Activated CD4-positive, alpha-beta T cell treated with anti-CD3 and anti-CD28 coated beads for 24 hours (primary cell): Measurements from ENCODE around the gene TMEM52B.

Experiments used
- DNase-seq, 2 donors: peaks; one replicate each; pipeline ENCODE4 v3.0.0-alpha.2; 2020; ENCODE audit warnings: low read depth in 2 of 2

Gene TMEM52B

DNA sequence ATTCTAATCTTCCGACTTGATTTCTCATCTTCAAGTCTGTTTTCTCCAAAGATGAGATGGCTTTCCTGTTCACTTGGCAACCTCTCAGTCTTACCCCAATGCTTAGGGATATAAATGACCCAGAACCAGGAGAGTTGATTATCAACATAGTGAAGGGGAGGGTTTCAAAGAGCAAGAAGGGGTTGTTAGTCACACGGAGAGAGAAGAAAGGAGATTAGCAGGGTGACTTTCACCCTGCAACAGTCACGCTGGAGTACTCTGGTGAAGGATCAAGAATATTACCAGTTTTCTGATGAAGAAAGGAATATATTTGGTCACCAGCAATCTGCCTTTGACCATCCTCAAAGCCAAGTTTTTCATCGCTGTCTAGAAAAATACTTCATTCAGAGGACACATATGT lies at the start of gene TMEM52B:
TMEM52B (plus strand) TSS at position 212 of the 400 bp plus-strand sequence. CDS start 543 bp downstream, outside the sequence.
- no peak for DNase-seq

GRCh38 chr12:10130042-10130441 lies 48.8 kb upstream of the TMEM52B start, which contains the start of gene CLEC7A:
TSS of gene CLEC7A (minus strand) at chr12:10130199. CDS start at chr12:10130082, 117 bp downstream.
- DNase-seq: no peak

DNA sequence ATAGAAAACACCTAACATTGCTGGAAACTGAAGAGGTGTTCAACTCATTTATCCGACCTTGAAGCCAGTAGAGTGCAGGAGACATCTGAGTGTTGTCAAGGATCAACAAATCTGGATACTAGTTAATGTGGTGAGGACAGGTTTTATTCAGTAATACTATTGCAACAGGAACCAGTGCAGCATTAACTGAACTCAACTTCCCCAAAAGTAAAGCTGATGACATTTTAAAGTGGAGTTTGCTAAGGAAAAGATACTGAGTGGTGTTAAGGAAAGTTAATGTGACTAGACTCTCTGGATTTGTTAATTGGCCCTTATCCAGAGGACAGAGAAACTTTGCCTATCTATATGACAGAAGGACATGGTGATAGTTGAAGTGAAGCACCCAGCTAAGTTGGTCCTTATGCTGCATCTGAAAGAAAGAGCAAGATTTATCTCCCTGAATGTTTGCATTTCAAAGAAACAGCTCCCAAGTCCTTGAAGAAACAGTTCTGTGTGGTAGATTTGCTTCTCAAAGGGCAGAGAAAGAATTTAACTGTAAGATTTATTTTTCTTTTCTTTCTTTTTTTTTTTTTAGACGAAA lies 47.6 kb upstream of the TMEM52B start:
- DNase-seq: no peak

DNA sequence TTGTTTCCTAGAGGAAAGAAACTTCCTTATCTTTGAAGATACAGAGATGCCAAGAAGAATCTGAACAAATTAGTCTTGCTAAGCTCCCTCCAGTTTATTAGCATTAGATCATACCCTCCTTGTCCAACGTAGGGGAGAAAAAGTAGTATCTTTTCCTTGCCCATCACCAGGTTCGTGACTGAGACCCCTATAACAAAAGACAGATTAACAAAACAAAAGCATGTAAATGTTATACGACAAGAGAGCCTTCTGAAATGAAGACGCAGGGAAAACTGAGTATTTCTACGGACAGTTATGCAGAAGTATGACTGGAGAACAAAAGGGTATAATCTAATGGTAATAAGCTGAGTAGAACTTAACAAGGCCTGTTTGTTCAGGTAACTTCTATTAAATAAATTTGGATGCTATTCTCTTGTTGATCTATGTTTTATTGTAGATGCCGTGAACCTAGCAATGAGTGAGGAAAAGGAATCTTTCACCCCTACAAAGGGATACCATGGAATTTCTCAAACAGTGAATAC lies 45.9 kb upstream of the TMEM52B start:
- DNase-seq: no peak

- no peak for DNase-seq
These were observed 43.7 kb upstream of the TMEM52B start for GRCh38 chr12:10135126-10135525.

DNA sequence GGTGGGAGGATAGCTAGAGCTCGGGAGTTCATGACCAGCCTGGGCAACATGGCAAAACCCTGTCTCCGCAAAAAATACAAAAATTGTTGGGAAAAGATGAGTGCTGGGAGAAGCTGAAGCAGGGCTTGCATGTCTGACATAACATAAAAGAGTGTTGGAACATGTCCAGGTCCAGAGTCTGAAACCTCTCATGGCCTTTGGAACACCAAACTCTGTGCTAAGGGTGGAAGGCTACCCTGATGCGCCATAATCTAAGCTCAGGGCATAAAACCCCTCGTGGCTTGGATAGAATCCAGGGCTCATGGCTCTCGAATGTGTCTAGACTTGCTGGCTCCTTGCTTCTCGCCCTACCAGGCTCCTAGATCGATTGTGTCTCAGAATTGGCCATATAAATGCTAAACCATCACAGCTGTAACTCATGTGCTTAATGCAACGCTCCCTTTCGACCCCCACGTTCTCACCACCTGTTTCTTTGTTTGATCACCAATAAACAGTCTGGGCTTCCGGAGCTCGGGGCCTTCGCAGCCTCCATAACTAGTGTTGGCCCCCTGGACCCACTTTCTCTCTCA lies 42.1 kb upstream of the TMEM52B start:
- no peak for DNase-seq

- DNase-seq: peak; percentile 9 to 15
These were observed 38.8 kb upstream of the TMEM52B start for GRCh38 chr12:10140001-10140400.

GRCh38 chr12:10142976-10143589 lies 35.7 kb upstream of the TMEM52B start:
- DNase-seq: no peak

- DNase-seq: no peak
These were observed 31.0 kb upstream of the TMEM52B start for GRCh38 chr12:10147714-10148403.

GRCh38 chr12:10151621-10152020 lies 27.2 kb upstream of the TMEM52B start:
- DNase-seq: no peak

GRCh38 chr12:10153271-10154144 lies 25.3 kb upstream of the TMEM52B start:
- DNase-seq: peak; percentile 22 to 33

DNA sequence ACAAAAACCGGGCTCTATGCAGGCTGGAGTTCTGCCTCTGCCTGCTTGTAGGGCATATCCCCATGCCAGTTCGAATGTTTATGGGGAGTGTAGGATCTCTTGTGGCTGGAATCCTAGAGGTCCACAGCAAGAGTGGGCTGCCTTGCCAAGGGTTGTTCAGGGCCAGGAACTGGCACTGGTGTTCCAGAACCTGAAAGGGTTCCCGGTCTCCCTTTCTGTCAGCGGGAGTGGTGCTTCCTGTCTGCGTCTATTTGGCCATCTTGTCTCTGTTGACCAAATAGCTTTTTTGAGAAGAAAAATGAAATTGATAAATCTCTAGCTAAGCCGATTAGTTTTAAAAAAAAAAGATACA lies 24.7 kb upstream of the TMEM52B start:
- no peak for DNase-seq

- DNase-seq: no peak
These were observed 22.9 kb upstream of the TMEM52B start for GRCh38 chr12:10155966-10156365.

DNA sequence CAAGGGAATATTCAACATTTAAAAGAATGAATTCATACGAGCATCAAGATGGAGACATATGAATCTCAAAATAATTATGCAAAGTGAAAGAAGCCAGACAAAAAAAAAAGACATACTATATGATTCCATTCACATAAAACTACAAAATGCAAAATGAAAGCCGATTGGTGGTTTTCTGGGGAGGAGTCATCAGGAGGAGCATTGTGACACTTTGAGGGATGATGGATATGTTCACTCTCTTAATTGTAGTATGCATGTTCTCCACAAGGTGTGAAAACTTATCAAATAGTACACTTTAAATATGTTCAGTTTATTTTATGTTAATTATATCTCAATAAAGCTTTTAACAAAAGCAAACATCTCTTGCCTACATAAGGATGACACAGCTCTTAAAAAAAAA lies 20.4 kb upstream of the TMEM52B start:
- DNase-seq: no peak

DNA sequence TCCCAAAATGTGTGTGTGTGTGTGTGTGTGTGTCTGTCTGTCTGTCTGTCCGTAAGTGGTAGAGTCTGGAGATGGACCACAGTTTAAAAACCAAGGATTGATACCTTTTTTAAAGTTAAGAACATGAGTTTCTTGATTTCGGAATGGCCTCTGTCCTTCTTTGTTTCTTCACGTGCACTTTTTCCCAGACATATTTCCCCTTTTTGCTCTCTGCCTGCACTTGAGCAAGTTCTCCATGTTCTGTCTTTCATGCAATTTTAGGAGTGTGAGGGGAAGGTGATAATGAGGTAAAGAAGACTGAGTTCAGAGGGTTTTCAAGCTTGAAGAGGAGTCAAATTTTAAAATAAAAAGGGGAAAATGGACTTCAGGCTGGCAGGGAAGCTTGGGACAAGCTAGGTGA lies 19.6 kb upstream of the TMEM52B start:
- DNase-seq: no peak

- DNase-seq: no peak
These were observed 18.0 kb upstream of the TMEM52B start for GRCh38 chr12:10160617-10161385.

DNA sequence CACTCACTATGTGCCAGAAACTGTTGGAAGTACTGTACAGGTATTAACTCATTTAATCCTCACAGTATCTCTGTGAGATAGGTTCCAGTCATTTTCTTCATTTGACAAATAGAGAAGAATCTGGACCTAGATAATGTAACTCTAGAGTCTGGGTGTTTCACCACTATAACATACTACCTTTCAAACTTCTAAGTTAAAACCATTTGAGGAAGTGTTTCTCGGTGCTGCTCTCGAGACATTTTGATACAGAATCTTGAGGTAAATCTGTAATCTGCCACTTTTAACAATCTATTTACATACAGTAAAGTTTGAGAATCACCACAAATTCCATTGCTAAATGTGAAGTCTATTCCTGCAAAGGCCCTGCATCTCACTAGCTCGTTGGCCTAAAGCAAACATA lies 15.7 kb upstream of the TMEM52B start:
- DNase-seq: no peak

DNA sequence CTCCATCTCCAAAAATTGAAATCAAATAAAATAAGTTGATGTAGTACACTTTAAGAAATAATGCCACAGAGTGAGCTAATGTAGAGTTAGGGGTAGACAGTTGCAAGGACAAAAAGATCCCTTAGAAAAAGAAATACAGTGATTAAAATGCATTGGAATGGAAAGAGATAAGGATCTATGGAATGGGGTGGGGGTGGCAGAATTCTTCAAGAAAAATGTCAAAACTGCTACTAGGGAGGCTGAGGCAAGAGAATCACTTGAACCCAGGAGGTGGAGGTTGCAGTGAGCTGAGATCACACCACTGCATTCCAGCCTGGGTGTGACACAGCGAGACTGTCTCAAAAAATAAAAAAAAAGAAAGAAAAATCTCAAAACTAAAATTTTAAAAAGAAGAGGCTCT lies 13.4 kb upstream of the TMEM52B start:
- DNase-seq: no peak

GRCh38 chr12:10167599-10167998 lies 11.2 kb upstream of the TMEM52B start:
- no peak for DNase-seq

DNA sequence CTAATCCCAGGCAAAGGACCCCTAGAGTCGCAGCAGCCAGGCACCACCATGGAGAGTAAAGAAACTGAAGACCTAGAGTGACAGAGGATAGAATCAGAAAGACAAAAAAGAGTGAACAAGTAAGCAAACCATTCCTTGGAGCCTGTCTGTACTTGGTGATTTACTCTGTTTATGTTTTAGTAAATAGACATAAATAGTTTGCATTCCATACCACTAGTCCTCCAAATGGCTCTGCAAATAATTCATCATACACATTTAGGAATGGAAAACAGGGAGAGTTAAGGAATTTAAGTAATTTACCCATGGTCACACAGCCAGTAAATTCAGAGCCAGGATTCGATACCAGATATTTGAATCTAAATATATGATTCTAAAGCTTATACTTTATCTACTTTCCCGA lies 9.7 kb upstream of the TMEM52B start:
- no peak for DNase-seq

GRCh38 chr12:10170216-10170615 lies 8.6 kb upstream of the TMEM52B start:
- no peak for DNase-seq
